HUES64 (cell line): ENCODE measurements around the gene MYO5B.

Experiments
- H3K27ac ChIP-seq: 2 replicates; pipeline ENCODE4 v1.7.0; 2013; ENCODE audit warnings: low read depth, low read length, inconsistent platforms
- H3K27me3 ChIP-seq: 2 replicates; pipeline ENCODE4 v1.6.1; 2013; ENCODE audit warnings: mild to moderate bottlenecking, low read length; ENCODE audit not compliant: insufficient read depth
- H3K36me3 ChIP-seq: 2 replicates; pipeline ENCODE4 v1.6.1; 2013; ENCODE audit warnings: mild to moderate bottlenecking, low read length; ENCODE audit not compliant: insufficient read depth
- H3K4me1 ChIP-seq: 2 replicates; pipeline ENCODE4 v1.6.1; 2013; ENCODE audit warnings: mild to moderate bottlenecking, low read length, moderate library complexity; ENCODE audit not compliant: insufficient read depth
- H3K4me3 ChIP-seq: 2 replicates; pipeline ENCODE4 v1.5.1; 2013; ENCODE audit warnings: mild to moderate bottlenecking, low read length, moderate library complexity
- H3K9ac ChIP-seq: 2 replicates; pipeline ENCODE4 v1.6.1; 2013; ENCODE audit warnings: mild to moderate bottlenecking, low read depth, low read length
- H3K9me3 ChIP-seq: 2 replicates; pipeline ENCODE4 v1.6.1; 2013; ENCODE audit warnings: low read depth, low read length; ENCODE audit not compliant: insufficient read depth
- WGBS: fragments of 150-250, 120-280 bp; methylation state at CpG from one replicate; pipeline ENCODE4 v1.1.7; 2013; ENCODE audit warnings: missing lambda C conversion rate; 5-methylcytosine and 5-hydroxymethylcytosine counted together

The MYO5B gene

GRCh38 chr18:50080932-50081560, 113.9 kb downstream of the MYO5B start:
- 91% methylated on average over 2 of the region's 2 CpGs for WGBS
- no peaks in the 10 kb centered on the region for H3K9me3 ChIP-seq
- peaks cover 7% of the 10 kb centered on the region; the same call in 1 of the 2 replicates for H3K4me1 ChIP-seq
- H3K27ac ChIP-seq = no peak overlapping the region
- H3K27me3 ChIP-seq = no peaks in the 10 kb centered on the region
- H3K9ac ChIP-seq = no peak overlapping the region
- H3K36me3 ChIP-seq = no peaks in the 10 kb centered on the region
- H3K4me3 ChIP-seq = no peak overlapping the region

DNA sequence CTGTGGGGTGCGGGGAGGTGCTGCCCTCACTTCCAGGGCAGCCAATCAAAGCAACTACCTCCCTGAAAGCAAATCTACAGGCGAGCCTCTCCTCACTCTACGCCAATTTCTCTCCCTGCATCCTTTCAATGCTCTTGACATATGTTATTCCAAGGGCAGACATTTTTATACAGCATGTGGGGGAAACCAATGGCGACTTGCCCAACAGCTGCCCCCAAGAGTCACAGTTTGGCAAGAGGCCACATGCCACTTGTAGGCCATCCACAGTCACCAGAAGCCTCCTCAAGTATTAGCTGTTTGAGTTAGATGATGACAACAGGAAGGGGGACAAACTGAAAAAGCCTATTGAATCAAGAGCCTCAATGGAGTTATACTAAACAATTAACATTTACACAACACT, 114.6 kb downstream of the MYO5B start:
- Histone ChIP-seq H3K4me3 (no peak overlapping the region), H3K9me3 (no peaks in the 10 kb centered on the region), H3K4me1 (peaks cover 7% of the 10 kb centered on the region; the same call in 1 of the 2 replicates), H3K27me3 (no peaks in the 10 kb centered on the region), H3K36me3 (no peaks in the 10 kb centered on the region), H3K27ac (no peak overlapping the region), H3K9ac (no peak overlapping the region)
- 94% methylated on average over 4 of the region's 4 CpGs for WGBS

GRCh38 chr18:50079571-50080295, 115.2 kb downstream of the MYO5B start:
- Histone ChIP-seq H3K36me3 (no peaks in the 10 kb centered on the region), H3K9me3 (no peaks in the 10 kb centered on the region), H3K27ac (no peak overlapping the region), H3K4me1 (peaks cover 7% of the 10 kb centered on the region; the same call in 1 of the 2 replicates), H3K27me3 (no peaks in the 10 kb centered on the region), H3K9ac (no peak overlapping the region), H3K4me3 (no peak overlapping the region)
- 88% methylated on average over 8 of the region's 8 CpGs for WGBS

GRCh38 chr18:50076277-50076676, 118.7 kb downstream of the MYO5B start:
- no peak overlapping the region for H3K27ac ChIP-seq
- WGBS = 93% methylated on average over 6 of the region's 6 CpGs

DNA sequence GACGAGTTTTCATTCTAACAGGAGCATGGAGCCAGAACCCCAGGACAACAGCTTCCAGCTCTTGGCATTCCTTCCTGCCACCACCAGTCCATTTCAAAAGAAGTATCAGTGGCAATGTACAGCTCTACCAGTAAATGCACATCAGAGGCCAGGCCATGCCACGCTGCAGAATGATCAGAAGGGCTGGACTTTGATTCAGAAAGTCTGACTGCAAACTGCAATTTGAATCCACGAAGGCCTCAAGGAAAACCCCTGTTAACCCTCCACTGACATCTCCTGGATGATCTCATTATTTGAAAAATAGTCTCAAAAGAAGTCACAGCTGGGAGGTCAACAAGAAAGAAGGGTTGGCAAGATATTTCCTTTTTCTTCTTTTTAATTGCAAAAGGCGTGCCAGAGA, 119.2 kb downstream of the MYO5B start:
- 0 out of 2 replicates have a peak, but pooled peaks cover 3% of the 10 kb centered on the region for H3K4me1 ChIP-seq
- no peaks in the 10 kb centered on the region for H3K27me3 ChIP-seq
- H3K4me3 ChIP-seq = no peak overlapping the region
- WGBS = 85% methylated on average over 4 of the region's 4 CpGs
- no peaks in the 10 kb centered on the region for H3K9me3 ChIP-seq
- no peak overlapping the region for H3K9ac ChIP-seq
- H3K36me3 ChIP-seq = no peaks in the 10 kb centered on the region
- no peak overlapping the region for H3K27ac ChIP-seq

More at GRCh38 chr18:50076277-50076676, 118.7 kb downstream of the MYO5B start:
- no peaks in the 10 kb centered on the region for H3K27me3 ChIP-seq
- no peak overlapping the region for H3K9ac ChIP-seq
- no peaks in the 10 kb centered on the region for H3K36me3 ChIP-seq
- H3K4me1 ChIP-seq = peaks cover 7% of the 10 kb centered on the region; the same call in 1 of the 2 replicates
- no peaks in the 10 kb centered on the region for H3K9me3 ChIP-seq
- H3K4me3 ChIP-seq = no peak overlapping the region

DNA sequence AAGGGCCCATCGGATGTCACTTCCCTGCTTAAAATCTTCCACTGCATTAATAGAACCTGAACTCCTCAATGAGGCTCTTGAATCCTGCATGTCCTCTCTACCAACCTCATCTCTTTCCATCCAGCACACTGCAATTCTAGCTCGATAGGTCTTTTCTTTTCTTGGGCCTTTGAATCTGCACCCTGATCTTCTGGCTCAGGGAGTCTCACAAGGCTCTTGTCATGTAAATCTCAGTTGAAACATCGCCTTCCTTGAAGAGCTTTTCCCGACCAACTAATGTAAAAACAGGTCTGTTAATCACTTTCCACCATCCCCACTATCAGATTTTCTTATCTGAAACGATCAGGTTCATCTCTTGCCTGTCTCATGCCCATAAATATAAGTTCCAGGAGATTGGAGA, 120.5 kb downstream of the MYO5B start:
- H3K4me3 ChIP-seq = no peak overlapping the region
- no peaks in the 10 kb centered on the region for H3K9me3 ChIP-seq
- no peak overlapping the region for H3K9ac ChIP-seq
- H3K4me1 ChIP-seq = 0 out of 2 replicates have a peak, but pooled peaks cover 3% of the 10 kb centered on the region
- 61% methylated on average over 5 of the region's 5 CpGs for WGBS
- no peaks in the 10 kb centered on the region for H3K27me3 ChIP-seq
- no peaks in the 10 kb centered on the region for H3K36me3 ChIP-seq
- H3K27ac ChIP-seq = no peak overlapping the region

DNA sequence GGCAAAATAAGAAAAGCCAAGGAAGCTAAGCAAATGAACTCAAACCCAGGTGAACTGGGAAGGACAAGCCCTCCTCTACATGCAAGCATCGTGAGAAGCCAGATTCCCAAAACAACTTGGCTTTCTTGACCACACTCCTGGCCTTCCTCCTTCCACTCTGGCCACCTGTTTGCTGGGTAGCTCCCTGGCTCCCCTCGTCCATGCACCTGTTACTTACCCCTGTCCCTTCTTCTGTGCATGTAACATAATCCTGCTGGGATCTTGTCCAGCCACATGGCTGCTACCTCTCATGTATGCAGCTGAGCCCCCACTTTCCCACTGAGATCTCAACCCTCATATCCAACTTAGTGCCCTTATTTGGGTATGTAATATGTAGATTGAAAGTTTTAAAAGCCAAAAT, 121.6 kb downstream of the MYO5B start:
- WGBS = 91% methylated on average over 2 of the region's 2 CpGs
- H3K9ac ChIP-seq = no peak overlapping the region
- H3K4me1 ChIP-seq = 0 out of 2 replicates have a peak, but pooled peaks cover 3% of the 10 kb centered on the region
- no peak overlapping the region for H3K4me3 ChIP-seq
- H3K9me3 ChIP-seq = no peaks in the 10 kb centered on the region
- H3K36me3 ChIP-seq = no peaks in the 10 kb centered on the region
- H3K27me3 ChIP-seq = no peaks in the 10 kb centered on the region
- H3K27ac ChIP-seq = no peak overlapping the region

DNA sequence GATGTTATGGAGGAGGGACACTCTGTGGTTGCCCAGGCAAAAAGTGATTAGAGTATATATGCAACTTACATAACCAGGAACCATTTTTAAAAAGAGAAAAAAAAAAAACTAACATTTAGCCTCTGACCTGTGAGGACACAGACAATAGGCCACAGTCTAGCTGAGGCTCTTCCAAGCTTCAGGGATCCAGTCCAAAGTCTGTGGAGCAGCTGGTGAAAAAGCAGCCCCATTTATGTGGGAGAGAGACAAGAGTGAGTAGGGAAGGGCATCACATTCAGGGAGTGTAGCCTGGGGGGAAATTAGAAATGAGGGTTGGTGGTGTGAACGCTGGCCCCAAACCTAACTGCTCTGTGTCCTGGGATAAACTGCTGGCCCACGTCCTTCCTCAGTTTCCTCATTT, 122.8 kb downstream of the MYO5B start:
- Histone ChIP-seq H3K36me3 (no peaks in the 10 kb centered on the region), H3K4me3 (no peak overlapping the region), H3K4me1 (0 out of 2 replicates have a peak, but pooled peaks cover 3% of the 10 kb centered on the region), H3K27ac (no peak overlapping the region), H3K9ac (no peak overlapping the region), H3K27me3 (no peaks in the 10 kb centered on the region), H3K9me3 (no peaks in the 10 kb centered on the region)
- WGBS = 94% methylated on average over 2 of the region's 2 CpGs

DNA sequence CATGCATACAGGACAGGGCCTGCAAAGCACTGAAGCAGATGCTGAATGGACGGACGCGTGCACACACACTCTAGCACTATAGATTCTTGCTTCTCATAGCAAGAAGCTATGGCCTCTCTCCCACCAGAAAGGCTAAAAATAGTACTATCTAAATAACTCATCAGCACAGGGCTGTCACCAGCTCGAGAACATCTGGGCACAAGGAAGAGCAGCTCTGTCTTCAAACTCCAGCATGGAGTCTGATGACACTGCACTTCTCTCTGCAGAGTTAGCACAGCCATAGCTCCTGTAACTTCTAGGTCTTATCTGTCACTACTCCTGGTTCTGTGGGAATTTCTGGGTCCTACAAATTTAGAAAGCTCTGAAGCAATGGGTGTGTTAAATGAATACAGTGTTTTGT, 123.5 kb downstream of the MYO5B start:
- Histone ChIP-seq H3K27ac (no peak overlapping the region), H3K4me3 (no peak overlapping the region), H3K27me3 (no peaks in the 10 kb centered on the region), H3K4me1 (0 out of 2 replicates have a peak, but pooled peaks cover 3% of the 10 kb centered on the region), H3K9ac (no peak overlapping the region), H3K9me3 (no peaks in the 10 kb centered on the region), H3K36me3 (no peaks in the 10 kb centered on the region)
- 91% methylated on average over 4 of the region's 4 CpGs for WGBS

- Histone ChIP-seq H3K27ac (no peak overlapping the region), H3K9ac (no peak overlapping the region), H3K27me3 (no peaks in the 10 kb centered on the region), H3K36me3 (no peaks in the 10 kb centered on the region), H3K4me1 (0 out of 2 replicates have a peak, but pooled peaks cover 3% of the 10 kb centered on the region), H3K4me3 (no peak overlapping the region), H3K9me3 (no peaks in the 10 kb centered on the region)
- 96% methylated on average over 3 of the region's 3 CpGs for WGBS
Measured at GRCh38 chr18:50069422-50069821, 125.5 kb downstream of the MYO5B start.

- H3K9me3 ChIP-seq = no peaks in the 10 kb centered on the region
- H3K4me3 ChIP-seq = no peak overlapping the region
- 0 out of 2 replicates have a peak, but pooled peaks cover 5% of the 10 kb centered on the region for H3K4me1 ChIP-seq
- H3K9ac ChIP-seq = no peak overlapping the region
- 95% methylated on average over 4 of the region's 4 CpGs for WGBS
- no peaks in the 10 kb centered on the region for H3K27me3 ChIP-seq
- H3K36me3 ChIP-seq = no peaks in the 10 kb centered on the region
- H3K27ac ChIP-seq = no peak overlapping the region
Measured at GRCh38 chr18:50065527-50065926, 129.4 kb downstream of the MYO5B start.
